Activated CD8-positive, alpha-beta T cell treated with anti-CD3 and anti-CD28 coated beads for 36 hours (primary cell): ENCODE results near the gene CNST. TPM values are rescaled to one million over a fixed set of nuclear protein-coding genes. Genes with fewer than 3 reads are reported as not detected.

Experiments
- ATAC-seq: fragments of 200-7000 bp; cut with Tn5 transposase; one replicate; pipeline ENCODE4 v1.10.0; 2021; ENCODE audit warnings: mild to moderate bottlenecking, moderate library complexity
- CTCF ChIA-PET: fragments of 350-600 bp; sonication (Branson Sonifier 250); formaldehyde crosslinking; loops from one replicate; lab custom pipeline; 2021; ENCODE audit warnings: antibody characterized with exemption; lab: Charles Lee
- POLR2A ChIA-PET: fragments of 350-600 bp; sonication (Branson Sonifier 250); formaldehyde crosslinking; loops from one replicate; lab custom pipeline; 2021; ENCODE audit warnings: antibody characterized with exemption; lab: Charles Lee
- DNase-seq: peaks from one replicate; pipeline ENCODE4 v3.0.0-alpha.2; 2020
- H3K27ac Mint-ChIP-seq: one replicate; pipeline ENCODE4 v1.8.0; 2021; ENCODE audit warnings: mild to moderate bottlenecking, mixed read lengths
- H3K27me3 Mint-ChIP-seq: one replicate; pipeline ENCODE4 v1.8.0; 2021; ENCODE audit warnings: mixed read lengths
- H3K36me3 Mint-ChIP-seq: one replicate; pipeline ENCODE4 v1.8.0; 2021; ENCODE audit warnings: low read depth, mixed read lengths
- H3K4me1 Mint-ChIP-seq: one replicate; pipeline ENCODE4 v1.8.0; 2021; ENCODE audit warnings: low read depth, mixed read lengths
- H3K4me3 Mint-ChIP-seq: one replicate; pipeline ENCODE4 v1.8.0; 2021; ENCODE audit warnings: mild to moderate bottlenecking, moderate library complexity, mixed read lengths
- H3K9me3 Mint-ChIP-seq: one replicate; pipeline ENCODE4 v1.8.0; 2021; ENCODE audit warnings: mixed read lengths
- CTCF ChIP-seq: fragments of 200-600 bp; IDR thresholded peaks from one replicate; pipeline ENCODE4 v1.8.0; 2022; ENCODE audit warnings: antibody characterized with exemption, mild to moderate bottlenecking
- intact Hi-C: fragments of 100-400 bp; cut with micrococcal nuclease; formaldehyde crosslinking; loops from one replicate; pipeline ENCODE4 v1.10.0; 2022
- total RNA-seq, 2 experiments: library from RNA; stranded (reverse); gene quantifications; one replicate each; pipeline ENCODE4 v1.2.3, GENCODE V29; 2021

CNST gene
- total RNA-seq, 2 experiments from 2014 or later: 23.5 to 25.1 TPM

GRCh38 chr1:246678816-246679793 is 112.8 kb downstream of the CNST start:
- no peak for DNase-seq
- ChIA-PET CTCF (interaction anchor here (0.8 kb wide), 1 partner anchor 10 kb away, joined by 3 read pairs; no protein-coding TSS in a partner anchor), POLR2A (no interaction called here)
- intact Hi-C loops: no loop called here
- no peak overlapping the region for H3K27ac Mint-ChIP-seq
- no peak overlapping the region for H3K4me3 Mint-ChIP-seq
- peaks cover 2% of the 10 kb centered on the region for H3K9me3 Mint-ChIP-seq
- no peaks in the 10 kb centered on the region for H3K4me1 Mint-ChIP-seq
- no peak for TF ChIP-seq CTCF
- H3K27me3 Mint-ChIP-seq: no peaks in the 10 kb centered on the region
- H3K36me3 Mint-ChIP-seq: peaks cover 3% of the 10 kb centered on the region
- no peak for ATAC-seq

- Mint-ChIP-seq H3K27ac (no peak overlapping the region), H3K9me3 (peaks cover 2% of the 10 kb centered on the region), H3K4me3 (no peak overlapping the region), H3K4me1 (no peaks in the 10 kb centered on the region), H3K36me3 (peaks cover 3% of the 10 kb centered on the region), H3K27me3 (no peaks in the 10 kb centered on the region)
- DNase-seq (no peak), ATAC-seq (no peak)
- no peak for TF ChIP-seq CTCF
- ChIA-PET POLR2A (no interaction called here), CTCF (interaction anchor here (0.8 kb wide), 1 partner anchor 10 kb away, joined by 3 read pairs; no protein-coding TSS in a partner anchor)
- intact Hi-C loops: no loop called here
Observed at GRCh38 chr1:246679794-246680177, 113.5 kb downstream of the CNST start.

GRCh38 chr1:246680190-246680589 is 113.9 kb downstream of the CNST start:
- peaks cover 2% of the 10 kb centered on the region for H3K9me3 Mint-ChIP-seq
- H3K27ac Mint-ChIP-seq: no peak overlapping the region
- H3K4me3 Mint-ChIP-seq: no peak overlapping the region
- no peak for ATAC-seq
- intact Hi-C loops: no loop called here
- no peak for DNase-seq
- H3K36me3 Mint-ChIP-seq: peaks cover 2% of the 10 kb centered on the region
- no peak for TF ChIP-seq CTCF
- ChIA-PET CTCF (interaction anchor here (0.8 kb wide), 1 partner anchor 9 kb away, joined by 3 read pairs; no protein-coding TSS in a partner anchor), POLR2A (interaction anchor here (1.6 kb wide), 1 partner anchor 10 kb away, joined by 4 read pairs; no protein-coding TSS in a partner anchor)
- H3K4me1 Mint-ChIP-seq: no peaks in the 10 kb centered on the region
- no peaks in the 10 kb centered on the region for H3K27me3 Mint-ChIP-seq

- no peak for ATAC-seq
- CTCF ChIA-PET: no interaction called here
- Mint-ChIP-seq H3K27me3 (no peaks in the 10 kb centered on the region), H3K4me3 (no peak overlapping the region), H3K4me1 (no peaks in the 10 kb centered on the region), H3K36me3 (no peaks in the 10 kb centered on the region), H3K9me3 (no peaks in the 10 kb centered on the region), H3K27ac (no peak overlapping the region)
- no peak for DNase-seq
- intact Hi-C loops: no loop called here
- POLR2A ChIA-PET: interaction anchor here (0.8 to 1.6 kb wide), 2 partner anchors 10 to 11 kb away, joined by 3 to 4 read pairs; no protein-coding TSS in a partner anchor
- TF ChIP-seq CTCF: no peak
Observed at GRCh38 chr1:246680696-246681130, 114.5 kb downstream of the CNST start.
